Endothelial cell of umbilical vein (primary cell): Measurements from ENCODE around the gene ANO4. TPM values are rescaled to one million over a fixed set of nuclear protein-coding genes. Genes with fewer than 3 reads are reported as not detected.

Experiments
- BruUV-seq: library from RNA; stranded (reverse); fragments of 400-500 nt; replicated peaks from 2 replicates; lab custom pipeline; 2021; lab: Mats Ljungman, UMichigan
- CTCF ChIA-PET: fragments of 300-600, 350-600 bp; sonication (Branson Sonifier 250); formaldehyde crosslinking; loops from one replicate; lab custom pipeline; 2021; ENCODE audit warnings: antibody characterized with exemption, inconsistent platforms; lab: Charles Lee
- POLR2A ChIA-PET: fragments of 300-600, 350-600 bp; sonication (Branson Sonifier 250); formaldehyde crosslinking; loops from one replicate; lab custom pipeline; 2021; ENCODE audit warnings: antibody characterized with exemption, inconsistent platforms; lab: Charles Lee
- DNase-seq: peaks from one replicate; pipeline ENCODE4 v3.0.0-alpha.2; 2011; ENCODE audit warnings: low read depth, low spot score
- FAIRE-seq: peaks from 2 replicates; lab custom pipeline; 2011; peaks lifted over from hg19 to GRCh38; lab: Jason Lieb, UNC
- H2AFZ ChIP-seq: 2 replicates; pipeline ENCODE4 v1.6.0; 2012; ENCODE audit warnings: low read depth, low read length, control low read depth, inconsistent platforms
- H3K27ac ChIP-seq: 2 replicates; pipeline ENCODE4 v1.5.1; 2011; ENCODE audit warnings: low read depth, mild to moderate bottlenecking, control low read depth, low read length, moderate library complexity; ENCODE audit not compliant: insufficient read depth
- H3K27me3 ChIP-seq, 2 experiments: 2 replicates each; pipeline versions ENCODE4 v1.6.0 to v1.6.1; 2011; ENCODE audit warnings: low read length in 2 of 2, mixed read lengths in 1 of 2; ENCODE audit not compliant: control insufficient read depth in 2 of 2, insufficient read depth in 2 of 2
- H3K36me3 ChIP-seq, 2 experiments: 2 replicates in 1 of 2; 3 replicates in 1 of 2; pipeline ENCODE4 v1.5.1; 2011; ENCODE audit warnings: low read length in 2 of 2, mild to moderate bottlenecking in 1 of 2, moderate library complexity in 1 of 2; ENCODE audit not compliant: control insufficient read depth in 2 of 2, insufficient read depth in 2 of 2; ENCODE audit errors: extremely low read depth in 1 of 2
- H3K4me1 ChIP-seq: 3 replicates; pipeline ENCODE4 v1.5.1; 2011; ENCODE audit warnings: mild to moderate bottlenecking, low read length; ENCODE audit not compliant: control insufficient read depth, insufficient read depth; ENCODE audit errors: extremely low read depth
- H3K4me2 ChIP-seq: 2 replicates; pipeline ENCODE4 v1.6.1; 2011; ENCODE audit warnings: low read length, control low read depth, mixed read lengths; ENCODE audit not compliant: insufficient read depth
- H3K4me3 ChIP-seq, 3 experiments: fragments of 200-600 bp in 1 of 3; sonication (generic), shearing (Covaris generic) in 1 of 3; replicated peaks in 1 of 3; 2 replicates each; pipeline ENCODE4 v1.5.1; 2011 to 2016; ENCODE audit warnings: control low read depth in 3 of 3, low read length in 3 of 3, mild to moderate bottlenecking in 2 of 3, inconsistent platforms in 1 of 3, low read depth in 1 of 3, moderate library complexity in 1 of 3; ENCODE audit not compliant: insufficient read depth in 1 of 3
- H3K79me2 ChIP-seq: 2 replicates; pipeline ENCODE4 v1.6.0; 2012; ENCODE audit warnings: low read length, inconsistent platforms; ENCODE audit not compliant: control insufficient read depth, insufficient read depth
- H3K9ac ChIP-seq: replicated peaks from 2 replicates; pipeline ENCODE3; 2011; ENCODE audit warnings: low read length, control low read depth; ENCODE audit not compliant: insufficient read depth; ENCODE audit errors: extremely low read depth
- H3K9me1 ChIP-seq: replicated peaks from 3 replicates; pipeline ENCODE4 v1.6.0; 2011; ENCODE audit warnings: mild to moderate bottlenecking, low read length; ENCODE audit not compliant: control insufficient read depth, insufficient read depth; ENCODE audit errors: extremely low read depth
- H3K9me3 ChIP-seq: replicated peaks from 2 replicates; pipeline ENCODE4 v1.5.1; 2012; ENCODE audit warnings: low read length, inconsistent platforms; ENCODE audit not compliant: control insufficient read depth, insufficient read depth
- H4K20me1 ChIP-seq: replicated peaks from 2 replicates; pipeline ENCODE3; 2011; ENCODE audit warnings: mild to moderate bottlenecking, low read length; ENCODE audit not compliant: control insufficient read depth, insufficient read depth; ENCODE audit errors: extremely low read depth
- EZH2 ChIP-seq: IDR thresholded peaks from 2 replicates; pipeline ENCODE4 v1.6.1; 2012; ENCODE audit warnings: borderline replicate concordance, low read depth, mild to moderate bottlenecking, moderate library complexity, low read length, inconsistent platforms; ENCODE audit not compliant: severe bottlenecking
- FOS ChIP-seq: IDR thresholded peaks from 2 replicates; pipeline ENCODE4 v1.6.1; 2011; ENCODE audit warnings: mild to moderate bottlenecking, low read length, moderate library complexity, borderline replicate concordance; ENCODE audit not compliant: insufficient read depth
- GATA2 ChIP-seq: IDR thresholded peaks from 2 replicates; pipeline ENCODE4 v1.7.0; 2011; ENCODE audit warnings: low read depth, mild to moderate bottlenecking, moderate library complexity, mixed read lengths, low read length; ENCODE audit not compliant: insufficient read length, insufficient read depth
- JUN ChIP-seq: IDR thresholded peaks from 2 replicates; pipeline ENCODE4 v1.6.1; 2011; ENCODE audit warnings: borderline replicate concordance, low read depth; ENCODE audit not compliant: insufficient read length, insufficient read depth
- MYC ChIP-seq: IDR thresholded peaks from one replicate; pipeline ENCODE4 v1.6.1; 2011; ENCODE audit warnings: mild to moderate bottlenecking, low read depth, low read length
- POLR2A ChIP-seq: IDR thresholded peaks from 2 replicates; pipeline ENCODE4 v1.6.1; 2012; ENCODE audit warnings: low read depth, mild to moderate bottlenecking, control low read depth, low read length
- POLR2AphosphoS5 ChIP-seq: IDR thresholded peaks from 2 replicates; pipeline ENCODE4 v1.6.1; 2012; ENCODE audit warnings: low read depth, mild to moderate bottlenecking, control low read depth, low read length, moderate library complexity; ENCODE audit not compliant: insufficient read depth
- dilution Hi-C: fragments of 300-500 bp; cut with MboI; formaldehyde crosslinking; loops from one replicate; pipeline ENCODE4 v1.15.0; 2019; ENCODE audit warnings: low sequenced_read_pairs; ENCODE audit not compliant: extremely low pct_ligation_motif_present
- intact Hi-C: fragments of 100-400 bp; cut with micrococcal nuclease; formaldehyde crosslinking; loops from one replicate; pipeline ENCODE4 v1.10.0; 2022
- polyA plus RNA-seq, 4 experiments: library from polyadenylated mRNA; depleted of rRNA in 3 of 4; stranded (reverse) in 3 of 4; unstranded in 1 of 4; fragments of >200 nt; gene quantifications; 2 replicates each; pipeline versions ENCODE4 v1.2.1 to v1.2.3, GENCODE V29; 2011 to 2012; ENCODE audit warnings: missing spikeins in 1 of 4
- total RNA-seq: library from RNA; stranded (reverse); gene quantifications from 2 replicates; pipeline ENCODE4 v1.2.3, GENCODE V29; 2021
- TF ChIP-seq, protein P1 (sequence below): IDR thresholded peaks from 2 replicates; pipeline ENCODE4 v1.6.1; 2011; ENCODE audit not compliant: insufficient read depth, insufficient read length
- TF ChIP-seq, protein P2 (sequence below), 2 donors: IDR thresholded peaks; 1 replicate in 1 of 2; 2 replicates in 1 of 2; pipeline ENCODE4 v1.5.1; 2011; ENCODE audit warnings: low read length in 2 of 2, mild to moderate bottlenecking in 2 of 2, moderate library complexity in 2 of 2, control low read depth in 1 of 2, inconsistent platforms in 1 of 2, low read depth in 1 of 2; ENCODE audit not compliant: insufficient read depth in 1 of 2; ENCODE audit errors: extremely low read depth in 1 of 2

The ANO4 gene
- total and polyA plus RNA-seq, 2 donors (not counting 3 experiments of a cell fraction or from before 2014, with no cell fraction given): 0.25 TPM; not detected in 1

DNA sequence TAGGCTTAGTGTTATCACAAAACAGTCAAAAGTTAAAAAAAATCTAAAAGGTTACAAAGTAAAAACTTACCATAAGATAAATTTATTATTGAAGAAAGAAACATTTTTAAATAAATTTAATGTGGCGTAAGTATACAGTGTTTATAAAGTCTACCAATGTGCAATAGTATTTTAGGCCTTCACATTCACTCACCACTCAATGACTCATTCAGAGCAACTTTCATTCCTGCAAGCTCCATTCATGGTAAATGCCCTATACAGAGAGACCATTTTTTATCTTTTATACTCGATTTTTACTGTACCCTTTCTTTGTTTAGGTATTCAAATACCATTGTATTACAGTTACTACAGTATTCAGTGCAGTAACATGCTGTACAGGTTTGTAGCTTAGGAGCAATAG is 124.5 kb downstream of the ANO4 start:
- Histone ChIP-seq H3K36me3 (no peaks in the 10 kb centered on the region), H3K79me2 (no peaks in the 10 kb centered on the region), H3K27me3 (no peaks in the 10 kb centered on the region), H3K4me2 (no peak overlapping the region), H2AFZ (no peak overlapping the region), H3K27ac (no peak overlapping the region), H3K9me3 (no peaks in the 10 kb centered on the region), H3K9ac (no peak overlapping the region), H4K20me1 (no peaks in the 10 kb centered on the region), H3K9me1 (no peaks in the 10 kb centered on the region), H3K4me3 (no peak overlapping the region), H3K4me1 (no peaks in the 10 kb centered on the region)
- dilution Hi-C loops: no loop called here
- FAIRE-seq: no peak
- TF ChIP-seq, protein P1, sequence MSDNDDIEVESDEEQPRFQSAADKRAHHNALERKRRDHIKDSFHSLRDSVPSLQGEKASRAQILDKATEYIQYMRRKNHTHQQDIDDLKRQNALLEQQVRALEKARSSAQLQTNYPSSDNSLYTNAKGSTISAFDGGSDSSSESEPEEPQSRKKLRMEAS: no peak
- TF ChIP-seq GATA2: no peak
- no peak for TF ChIP-seq EZH2
- TF ChIP-seq FOS: no peak
- TF ChIP-seq POLR2A: no peak
- TF ChIP-seq POLR2AphosphoS5: no peak
- no peak for TF ChIP-seq JUN
- TF ChIP-seq MYC: no peak
- TF ChIP-seq, protein P2, sequence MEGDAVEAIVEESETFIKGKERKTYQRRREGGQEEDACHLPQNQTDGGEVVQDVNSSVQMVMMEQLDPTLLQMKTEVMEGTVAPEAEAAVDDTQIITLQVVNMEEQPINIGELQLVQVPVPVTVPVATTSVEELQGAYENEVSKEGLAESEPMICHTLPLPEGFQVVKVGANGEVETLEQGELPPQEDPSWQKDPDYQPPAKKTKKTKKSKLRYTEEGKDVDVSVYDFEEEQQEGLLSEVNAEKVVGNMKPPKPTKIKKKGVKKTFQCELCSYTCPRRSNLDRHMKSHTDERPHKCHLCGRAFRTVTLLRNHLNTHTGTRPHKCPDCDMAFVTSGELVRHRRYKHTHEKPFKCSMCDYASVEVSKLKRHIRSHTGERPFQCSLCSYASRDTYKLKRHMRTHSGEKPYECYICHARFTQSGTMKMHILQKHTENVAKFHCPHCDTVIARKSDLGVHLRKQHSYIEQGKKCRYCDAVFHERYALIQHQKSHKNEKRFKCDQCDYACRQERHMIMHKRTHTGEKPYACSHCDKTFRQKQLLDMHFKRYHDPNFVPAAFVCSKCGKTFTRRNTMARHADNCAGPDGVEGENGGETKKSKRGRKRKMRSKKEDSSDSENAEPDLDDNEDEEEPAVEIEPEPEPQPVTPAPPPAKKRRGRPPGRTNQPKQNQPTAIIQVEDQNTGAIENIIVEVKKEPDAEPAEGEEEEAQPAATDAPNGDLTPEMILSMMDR (IDR thresholded peaks at IDR 0.05; ENCODE audit: extremely low read depth in 1 of 2, insufficient read depth in 1 of 2, low read depth in 1 of 2, low read length in 2 of 2): no peak
- POLR2A ChIA-PET: no interaction called here
- intact Hi-C loops: no loop called here
- no peak for DNase-seq
- no TSS peak for BruUV-seq
- CTCF ChIA-PET: no interaction called here
